Upper lobe of left lung (tissue), 6 donors: ENCODE measurements around the gene PARD3B. TPM values are rescaled to one million over a fixed set of nuclear protein-coding genes. Genes with fewer than 3 reads are reported as not detected.

Source experiments
- ATAC-seq, 2 donors: fragments of 200-7000 bp; cut with Tn5 transposase; one replicate each; pipeline ENCODE4 v1.9.1; 2022; ENCODE audit warnings: mild to moderate bottlenecking in 2 of 2, moderate library complexity in 2 of 2; ENCODE audit not compliant: low FRiP score in 2 of 2
- DNase-seq, 2 donors: peaks; one replicate each; pipeline ENCODE4 v3.0.0-alpha.2; 2019 to 2020
- H3K27ac ChIP-seq, 4 donors: fragments of 200-600 bp; sonication (generic); one replicate each; pipeline ENCODE4 v1.5.1; 2016 to 2019
- H3K27me3 ChIP-seq, 4 donors: fragments of 200-600 bp; sonication (generic); one replicate each; pipeline ENCODE4 v1.5.1; 2017 to 2019
- H3K36me3 ChIP-seq, 4 donors: fragments of 200-600 bp; sonication (generic); one replicate each; pipeline ENCODE4 v1.5.1; 2016 to 2019
- H3K4me1 ChIP-seq, 4 donors: fragments of 200-600 bp; sonication (generic); one replicate each; pipeline ENCODE4 v1.5.1; 2018 to 2019
- H3K4me3 ChIP-seq, 4 donors: fragments of 200-600 bp; sonication (generic); one replicate each; pipeline ENCODE4 v1.5.1; 2017 to 2019; ENCODE audit warnings: mild to moderate bottlenecking in 2 of 4, moderate library complexity in 1 of 4
- H3K9me3 ChIP-seq, 4 donors: fragments of 200-600 bp; sonication (generic); one replicate each; pipeline ENCODE4 v1.5.1; 2018 to 2019
- EP300 ChIP-seq, 4 donors: sonication (generic); formaldehyde crosslinking; IDR thresholded peaks; one replicate each; pipeline ENCODE4 v1.5.1; 2017; ENCODE audit warnings: antibody characterized with exemption in 4 of 4, control low read depth in 2 of 4
- POLR2A ChIP-seq, 4 donors: fragments of 450-650 bp; IDR thresholded peaks; one replicate each; pipeline ENCODE4 v1.5.1; 2016 to 2017; ENCODE audit warnings: antibody characterized with exemption in 4 of 4, mild to moderate bottlenecking in 2 of 4
- POLR2AphosphoS5 ChIP-seq, 2 donors: sonication (generic); formaldehyde crosslinking; IDR thresholded peaks; one replicate each; pipeline ENCODE4 v1.5.1; 2017; ENCODE audit warnings: antibody characterized with exemption in 2 of 2
- WGBS, 2 donors: methylation state at CpG; one replicate each; pipeline ENCODE4 v1.1.5; 2017 to 2018; 5-methylcytosine and 5-hydroxymethylcytosine counted together
- total RNA-seq, 6 donors: library from RNA; depleted of rRNA in 4 of 6; stranded (reverse); fragments of >200 nt in 4 of 6; gene quantifications; one replicate each; pipeline versions ENCODE4 v1.1.0 to v1.2.1, GENCODE V29; 2016 to 2021
- TF ChIP-seq, protein P1 (sequence below), 6 experiments: fragments of 450-650 bp in 4 of 6; fragments of 200-600 bp in 2 of 6; sonication (generic) in 2 of 6; IDR thresholded peaks; one replicate each; pipeline ENCODE4 v1.5.1; 2016 to 2019; ENCODE audit warnings: antibody characterized with exemption in 6 of 6
- donor health status: DM: no; HTN: no; CAD: no; lungs with moderate emphysema.
- donor health status: DM: no; HTN: yes; CAD: no; lungs with severe emphysema.

PARD3B gene
- total RNA-seq, 6 donors from 2014 or later = 17.8 to 44.9 (median 24.2) TPM

DNA sequence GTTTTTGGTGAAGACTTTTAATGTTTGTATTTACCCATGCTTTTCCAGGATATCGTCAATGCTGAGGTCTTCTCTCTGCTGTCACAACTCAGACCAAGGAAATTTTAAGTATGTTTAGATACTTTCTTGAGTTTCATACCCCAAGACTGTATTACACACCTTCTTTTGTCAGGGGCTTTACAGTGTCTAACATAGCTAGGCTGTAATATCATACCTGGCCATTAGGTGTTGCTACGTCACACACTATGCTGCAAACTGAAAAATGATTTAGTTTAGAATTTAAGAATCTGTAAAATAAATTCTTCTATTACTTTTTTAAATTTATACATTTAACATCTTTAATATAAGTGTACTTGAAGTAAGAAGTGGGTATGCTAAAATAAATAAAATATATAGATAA is 778.7 kb downstream of the PARD3B start:
- Histone ChIP-seq H3K9me3 (no peaks in the 10 kb centered on the region), H3K27ac (no peak overlapping the region), H3K36me3 (no peaks in the 10 kb centered on the region), H3K4me3 (no peak overlapping the region), H3K27me3 (no peaks in the 10 kb centered on the region), H3K4me1 (no peaks in the 10 kb centered on the region)
- TF ChIP-seq, protein P1, sequence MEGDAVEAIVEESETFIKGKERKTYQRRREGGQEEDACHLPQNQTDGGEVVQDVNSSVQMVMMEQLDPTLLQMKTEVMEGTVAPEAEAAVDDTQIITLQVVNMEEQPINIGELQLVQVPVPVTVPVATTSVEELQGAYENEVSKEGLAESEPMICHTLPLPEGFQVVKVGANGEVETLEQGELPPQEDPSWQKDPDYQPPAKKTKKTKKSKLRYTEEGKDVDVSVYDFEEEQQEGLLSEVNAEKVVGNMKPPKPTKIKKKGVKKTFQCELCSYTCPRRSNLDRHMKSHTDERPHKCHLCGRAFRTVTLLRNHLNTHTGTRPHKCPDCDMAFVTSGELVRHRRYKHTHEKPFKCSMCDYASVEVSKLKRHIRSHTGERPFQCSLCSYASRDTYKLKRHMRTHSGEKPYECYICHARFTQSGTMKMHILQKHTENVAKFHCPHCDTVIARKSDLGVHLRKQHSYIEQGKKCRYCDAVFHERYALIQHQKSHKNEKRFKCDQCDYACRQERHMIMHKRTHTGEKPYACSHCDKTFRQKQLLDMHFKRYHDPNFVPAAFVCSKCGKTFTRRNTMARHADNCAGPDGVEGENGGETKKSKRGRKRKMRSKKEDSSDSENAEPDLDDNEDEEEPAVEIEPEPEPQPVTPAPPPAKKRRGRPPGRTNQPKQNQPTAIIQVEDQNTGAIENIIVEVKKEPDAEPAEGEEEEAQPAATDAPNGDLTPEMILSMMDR (IDR thresholded peaks at IDR 0.05) = peak in 1 of 6 experiments; percentile 8
- TF ChIP-seq EP300 (IDR thresholded peaks at IDR 0.05) = no peak
- 91 to 96% methylated on average over 2 of the region's 2 CpGs for WGBS, 2 donors
- ATAC-seq (no peak), DNase-seq (no peak)

DNA sequence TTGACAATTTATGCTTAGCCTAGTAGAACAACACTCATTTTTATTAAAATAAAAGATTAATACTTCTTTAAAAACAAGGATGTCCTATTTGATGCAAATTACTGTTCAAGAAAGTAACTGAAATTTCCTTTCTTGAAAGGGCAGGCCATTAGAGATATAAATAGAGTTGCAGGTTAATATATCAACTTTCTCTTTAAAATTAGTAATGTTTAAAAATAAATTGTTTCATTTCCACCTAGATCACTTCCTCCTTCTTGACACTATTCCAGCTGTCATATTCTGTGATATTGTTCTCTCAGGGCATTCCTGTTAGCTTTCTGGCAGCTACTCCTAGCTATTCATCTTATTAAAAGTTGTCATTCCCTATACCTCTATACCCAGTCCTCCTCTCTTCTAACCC is 779.1 kb downstream of the PARD3B start:
- H3K4me3 ChIP-seq = no peak overlapping the region
- no peaks in the 10 kb centered on the region for H3K9me3 ChIP-seq
- H3K27ac ChIP-seq = no peak overlapping the region
- DNase-seq (no peak), ATAC-seq (no peak)
- no peaks in the 10 kb centered on the region for H3K4me1 ChIP-seq
- H3K27me3 ChIP-seq = no peaks in the 10 kb centered on the region
- TF ChIP-seq, protein P1 (IDR thresholded peaks at IDR 0.05) = no peak
- TF ChIP-seq EP300 (IDR thresholded peaks at IDR 0.05) (no peak), POLR2A (IDR thresholded peaks at IDR 0.05) (no peak), POLR2AphosphoS5 (IDR thresholded peaks at IDR 0.05) (no peak)
- H3K36me3 ChIP-seq = no peaks in the 10 kb centered on the region

DNA sequence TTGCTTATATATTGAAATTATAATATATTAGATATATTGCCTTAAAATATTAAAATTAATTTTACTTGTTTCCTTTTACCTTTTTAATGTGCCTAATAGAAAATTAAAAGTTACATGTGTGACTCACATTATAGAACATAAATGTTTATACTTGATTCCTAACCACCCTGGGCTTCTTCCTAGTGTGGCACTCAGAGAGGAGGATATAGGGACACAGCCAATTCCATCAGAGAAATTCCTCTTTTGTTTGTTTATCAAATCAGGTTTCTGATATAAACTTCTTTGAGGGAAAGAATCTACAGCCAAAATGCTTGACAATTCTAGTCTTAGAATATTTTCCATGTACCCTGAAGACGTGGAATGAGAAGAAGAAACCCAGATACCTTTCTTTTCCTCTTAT is 788.1 kb downstream of the PARD3B start:
- no peak for DNase-seq
- WGBS, 2 donors = 55 to 69% methylated on average over 1 of the region's 1 CpG
- Histone ChIP-seq H3K9me3 (no peaks in the 10 kb centered on the region), H3K27ac (no peak overlapping the region), H3K4me1 (no peaks in the 10 kb centered on the region), H3K4me3 (no peak overlapping the region), H3K27me3 (no peaks in the 10 kb centered on the region), H3K36me3 (no peaks in the 10 kb centered on the region)
- no peak for ATAC-seq
- TF ChIP-seq POLR2A (IDR thresholded peaks at IDR 0.05) = no peak
- TF ChIP-seq, protein P1 (IDR thresholded peaks at IDR 0.05) = no peak
- TF ChIP-seq POLR2AphosphoS5 (IDR thresholded peaks at IDR 0.05) = no peak
- TF ChIP-seq EP300 (IDR thresholded peaks at IDR 0.05) = no peak

DNA sequence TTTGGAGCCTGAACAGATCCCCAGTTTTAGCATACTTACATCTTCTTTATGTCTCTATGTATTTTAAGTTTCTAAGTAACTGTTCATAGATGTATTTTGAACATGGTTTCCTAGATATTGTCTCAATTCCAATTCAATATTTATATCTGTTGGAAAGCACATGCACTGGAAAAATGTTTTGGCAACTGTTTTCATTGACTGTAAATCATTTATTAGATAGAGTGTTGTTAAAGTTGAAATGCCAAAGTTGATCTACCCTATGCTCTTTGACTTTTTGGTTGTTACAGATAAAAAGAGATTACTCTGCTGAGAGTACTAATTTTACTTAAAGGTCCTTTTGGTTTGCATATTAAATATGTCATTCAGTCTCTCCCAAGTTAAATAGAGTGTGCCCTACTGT is 792.0 kb downstream of the PARD3B start:
- Histone ChIP-seq H3K27me3 (no peaks in the 10 kb centered on the region), H3K4me1 (no peaks in the 10 kb centered on the region), H3K27ac (no peak overlapping the region), H3K9me3 (no peaks in the 10 kb centered on the region), H3K4me3 (no peak overlapping the region), H3K36me3 (no peaks in the 10 kb centered on the region)
- no peak for DNase-seq
- TF ChIP-seq POLR2A (IDR thresholded peaks at IDR 0.05) (no peak), EP300 (IDR thresholded peaks at IDR 0.05) (no peak), POLR2AphosphoS5 (IDR thresholded peaks at IDR 0.05) (no peak)
- TF ChIP-seq, protein P1 (IDR thresholded peaks at IDR 0.05) = no peak
- ATAC-seq = no peak

DNA sequence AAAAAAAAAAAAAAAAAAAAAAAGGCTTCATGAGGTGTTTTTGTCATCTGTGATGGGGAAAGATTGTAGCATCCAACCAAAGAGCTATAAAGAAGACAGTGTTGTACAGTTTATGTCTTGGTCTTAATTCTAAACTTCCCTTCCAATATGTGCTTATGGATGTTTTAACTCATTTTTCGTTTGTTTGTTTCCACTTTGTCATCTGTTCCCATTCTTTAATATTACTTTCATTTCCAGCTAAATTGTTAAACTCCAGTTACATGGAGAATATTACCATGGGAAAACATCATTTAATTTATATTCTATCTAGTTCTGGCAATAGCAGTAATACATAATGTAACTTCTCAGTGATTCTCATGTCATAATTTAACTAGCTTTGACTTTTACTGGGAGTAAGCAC is 792.9 kb downstream of the PARD3B start:
- ATAC-seq = no peak
- 94% methylated on average over 1 of the region's 1 CpG for WGBS, 2 donors
- Histone ChIP-seq H3K27me3 (no peaks in the 10 kb centered on the region), H3K36me3 (no peaks in the 10 kb centered on the region), H3K4me1 (no peaks in the 10 kb centered on the region), H3K27ac (no peak overlapping the region), H3K4me3 (no peak overlapping the region), H3K9me3 (no peaks in the 10 kb centered on the region)
- TF ChIP-seq POLR2AphosphoS5 (IDR thresholded peaks at IDR 0.05) = no peak
- TF ChIP-seq EP300 (IDR thresholded peaks at IDR 0.05) = no peak
- TF ChIP-seq POLR2A (IDR thresholded peaks at IDR 0.05) = no peak
- TF ChIP-seq, protein P1 (IDR thresholded peaks at IDR 0.05) = no peak
- no peak for DNase-seq
